ENCODE measurements around the gene PTPRF. TPM values are rescaled to one million over a fixed set of nuclear protein-coding genes. Genes with fewer than 3 reads are reported as not detected.

PTPRF gene
- total RNA-seq, 2 donors from 2014 or later = 6.3 to 30.7 TPM

- Mint-ChIP-seq H3K9me3 (no peaks in the 10 kb centered on the region), H3K4me3 (no peak overlapping the region), H3K36me3 (ENCODE audit: low read depth) (no peaks in the 10 kb centered on the region), H3K27me3 (no peaks in the 10 kb centered on the region), H3K4me1 (peaks cover 9% of the 10 kb centered on the region), H3K27ac (peak overlapping the region; percentile 39)
- no peak for ATAC-seq (replicated peaks)
Observed at GRCh38 chr1:43583058-43583457, 52.4 kb downstream of the PTPRF start.

GRCh38 chr1:43584204-43584603 is 53.5 kb downstream of the PTPRF start:
- no peak overlapping the region for H3K27ac Mint-ChIP-seq
- H3K27me3 Mint-ChIP-seq = no peaks in the 10 kb centered on the region
- no peak for ATAC-seq (replicated peaks)
- no peaks in the 10 kb centered on the region for H3K9me3 Mint-ChIP-seq
- peaks cover 9% of the 10 kb centered on the region for H3K4me1 Mint-ChIP-seq
- H3K36me3 Mint-ChIP-seq (ENCODE audit: low read depth) = no peaks in the 10 kb centered on the region
- H3K4me3 Mint-ChIP-seq = no peak overlapping the region

DNA sequence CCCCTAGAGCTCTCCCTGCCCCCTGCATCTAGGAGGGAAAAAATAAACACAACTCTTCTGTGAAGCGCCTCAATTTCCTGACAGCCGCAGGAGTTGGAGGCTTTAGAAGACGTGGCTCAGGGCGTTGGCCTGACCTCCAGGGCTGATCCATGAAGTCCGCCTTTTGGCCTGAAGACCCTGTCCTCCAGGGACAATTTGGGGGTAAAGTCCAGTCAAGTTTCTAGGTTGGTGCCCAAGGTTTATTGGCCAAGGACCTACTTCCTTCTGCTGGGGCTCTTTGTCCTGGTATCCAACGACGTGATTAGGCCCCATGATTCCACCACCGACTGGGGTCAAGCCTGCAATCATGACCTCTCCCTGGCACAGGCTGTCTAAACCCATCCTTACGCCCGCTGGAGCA is 54.9 kb downstream of the PTPRF start:
- Mint-ChIP-seq H3K36me3 (ENCODE audit: low read depth) (no peaks in the 10 kb centered on the region), H3K4me3 (no peak overlapping the region), H3K4me1 (peaks cover 9% of the 10 kb centered on the region), H3K27ac (no peak overlapping the region), H3K9me3 (no peaks in the 10 kb centered on the region), H3K27me3 (no peaks in the 10 kb centered on the region)
- ATAC-seq (replicated peaks) = no peak

DNA sequence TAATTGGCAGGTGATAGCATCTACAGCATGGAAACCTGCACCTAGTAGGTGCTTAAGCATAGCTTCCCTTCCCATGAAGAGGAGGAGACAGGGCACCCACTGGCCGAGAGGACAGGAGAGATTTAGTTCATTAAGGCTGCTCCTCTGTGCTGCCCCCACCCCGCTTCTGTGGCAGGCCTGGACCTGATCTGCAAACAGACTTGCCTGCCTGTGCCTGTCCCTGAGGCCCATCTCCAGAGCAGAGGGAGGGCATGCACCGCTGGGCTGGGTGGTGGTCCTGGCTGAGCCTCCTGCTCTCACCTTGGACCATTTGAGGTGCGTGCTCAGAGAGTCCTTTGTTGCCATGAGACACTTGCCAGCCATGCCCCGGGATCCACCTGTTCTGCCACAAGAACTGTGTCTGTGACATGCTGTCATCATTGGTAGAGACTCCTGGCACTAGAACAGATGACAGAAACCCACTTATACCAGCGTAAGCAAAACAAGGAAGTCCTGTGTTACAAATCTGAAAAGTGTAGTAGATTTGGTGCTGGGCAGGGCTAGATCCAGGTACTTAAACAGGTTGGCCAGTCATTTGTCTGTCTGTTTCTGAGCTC is 55.6 kb downstream of the PTPRF start:
- no peaks in the 10 kb centered on the region for H3K9me3 Mint-ChIP-seq
- H3K36me3 Mint-ChIP-seq (ENCODE audit: low read depth) = no peaks in the 10 kb centered on the region
- H3K27ac Mint-ChIP-seq = peak overlapping the region; percentile 3
- no peak overlapping the region for H3K4me3 Mint-ChIP-seq
- H3K27me3 Mint-ChIP-seq = no peaks in the 10 kb centered on the region
- no peak for ATAC-seq (replicated peaks)
- H3K4me1 Mint-ChIP-seq = peaks cover 9% of the 10 kb centered on the region

GRCh38 chr1:43587001-43587400 is 56.3 kb downstream of the PTPRF start:
- Mint-ChIP-seq H3K4me3 (no peak overlapping the region), H3K36me3 (ENCODE audit: low read depth) (no peaks in the 10 kb centered on the region), H3K4me1 (peaks cover 7% of the 10 kb centered on the region), H3K9me3 (no peaks in the 10 kb centered on the region), H3K27me3 (no peaks in the 10 kb centered on the region), H3K27ac (peak overlapping the region; percentile 3)
- ATAC-seq (replicated peaks) = no peak

GRCh38 chr1:43587594-43587993 is 56.9 kb downstream of the PTPRF start:
- H3K36me3 Mint-ChIP-seq (ENCODE audit: low read depth) = no peaks in the 10 kb centered on the region
- no peak overlapping the region for H3K27ac Mint-ChIP-seq
- ATAC-seq (replicated peaks) = no peak
- no peaks in the 10 kb centered on the region for H3K27me3 Mint-ChIP-seq
- H3K9me3 Mint-ChIP-seq = no peaks in the 10 kb centered on the region
- H3K4me3 Mint-ChIP-seq = no peak overlapping the region
- peaks cover 4% of the 10 kb centered on the region for H3K4me1 Mint-ChIP-seq

GRCh38 chr1:43588592-43588991 is 57.9 kb downstream of the PTPRF start:
- Mint-ChIP-seq H3K27ac (no peak overlapping the region), H3K9me3 (no peaks in the 10 kb centered on the region), H3K4me3 (no peak overlapping the region), H3K27me3 (no peaks in the 10 kb centered on the region), H3K36me3 (ENCODE audit: low read depth) (no peaks in the 10 kb centered on the region), H3K4me1 (no peaks in the 10 kb centered on the region)
- ATAC-seq (replicated peaks) = no peak

DNA sequence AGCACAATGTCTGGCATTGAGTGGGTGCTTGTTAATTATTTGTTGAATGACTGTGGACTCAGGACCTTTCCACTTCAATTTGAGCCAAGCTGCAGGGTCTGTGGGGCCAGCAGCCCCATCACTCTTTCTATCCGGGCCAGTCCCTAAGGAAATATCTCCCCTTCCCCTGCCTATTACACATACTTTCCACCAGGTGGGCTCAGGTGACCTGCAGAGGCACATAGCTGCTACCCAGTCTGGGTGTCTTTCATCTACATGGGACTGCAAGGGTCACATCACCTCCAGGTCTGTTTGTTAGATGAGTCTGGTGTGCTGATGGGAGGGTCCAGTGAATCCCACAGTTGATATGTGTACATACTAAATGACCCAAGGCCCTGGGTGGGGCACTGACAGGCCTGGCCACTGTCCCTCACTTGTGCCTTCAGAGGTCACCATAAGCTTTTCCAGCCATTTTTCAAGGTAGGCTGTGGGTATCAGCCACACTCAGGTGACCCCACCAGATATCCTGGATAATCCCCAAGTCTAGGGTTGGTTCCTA is 59.8 kb downstream of the PTPRF start:
- Mint-ChIP-seq H3K27ac (peak overlapping the region; percentile 30), H3K4me3 (no peak overlapping the region), H3K27me3 (no peaks in the 10 kb centered on the region), H3K36me3 (ENCODE audit: low read depth) (no peaks in the 10 kb centered on the region), H3K4me1 (no peaks in the 10 kb centered on the region), H3K9me3 (no peaks in the 10 kb centered on the region)
- no peak for ATAC-seq (replicated peaks)

GRCh38 chr1:43591181-43591580 is 60.5 kb downstream of the PTPRF start:
- Mint-ChIP-seq H3K27me3 (no peaks in the 10 kb centered on the region), H3K9me3 (no peaks in the 10 kb centered on the region), H3K27ac (no peak overlapping the region), H3K4me3 (no peak overlapping the region), H3K4me1 (no peaks in the 10 kb centered on the region), H3K36me3 (ENCODE audit: low read depth) (no peaks in the 10 kb centered on the region)
- ATAC-seq (replicated peaks) = no peak

GRCh38 chr1:43592051-43592665 is 61.5 kb downstream of the PTPRF start:
- Mint-ChIP-seq H3K4me3 (no peak overlapping the region), H3K9me3 (no peaks in the 10 kb centered on the region), H3K27me3 (no peaks in the 10 kb centered on the region), H3K36me3 (ENCODE audit: low read depth) (no peaks in the 10 kb centered on the region), H3K27ac (no peak overlapping the region), H3K4me1 (no peaks in the 10 kb centered on the region)
- ATAC-seq (replicated peaks) = no peak

DNA sequence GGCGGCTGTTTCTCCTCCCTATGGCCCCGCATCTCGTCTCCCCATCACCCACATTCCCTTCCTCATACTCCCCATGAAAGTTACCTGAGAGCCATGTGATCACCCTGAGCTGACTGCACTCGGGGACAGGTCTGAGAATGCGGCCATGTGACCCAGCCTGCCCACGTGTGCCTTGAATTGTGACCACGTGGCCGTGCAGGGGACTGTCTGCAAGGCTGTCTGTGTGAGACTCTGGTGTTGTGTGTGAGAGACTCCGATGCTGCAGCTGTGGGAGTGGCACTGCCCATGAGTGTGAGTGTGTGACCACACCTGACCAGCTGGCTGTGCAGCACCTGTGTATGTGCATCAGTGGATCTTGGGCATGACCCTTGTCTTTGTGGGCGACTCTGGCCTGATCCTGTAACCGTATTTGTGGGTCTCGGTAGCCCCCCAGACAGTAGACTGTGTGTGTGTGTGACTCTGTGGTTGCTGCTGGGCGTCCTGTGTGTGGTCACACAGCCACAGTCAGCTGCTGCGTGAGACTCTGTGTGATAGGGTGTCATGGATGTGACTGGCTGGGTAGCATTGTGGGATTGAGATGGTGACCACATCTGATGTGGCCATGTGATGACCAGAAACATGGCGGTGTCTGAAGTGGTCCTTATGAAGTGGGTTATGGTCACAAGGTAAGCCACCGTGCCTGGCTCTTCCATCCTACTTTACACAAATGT is 62.4 kb downstream of the PTPRF start:
- no peaks in the 10 kb centered on the region for H3K27me3 Mint-ChIP-seq
- no peak overlapping the region for H3K27ac Mint-ChIP-seq
- H3K4me1 Mint-ChIP-seq = no peaks in the 10 kb centered on the region
- no peaks in the 10 kb centered on the region for H3K36me3 Mint-ChIP-seq (ENCODE audit: low read depth)
- H3K9me3 Mint-ChIP-seq = no peaks in the 10 kb centered on the region
- no peak overlapping the region for H3K4me3 Mint-ChIP-seq
- no peak for ATAC-seq (replicated peaks)

DNA sequence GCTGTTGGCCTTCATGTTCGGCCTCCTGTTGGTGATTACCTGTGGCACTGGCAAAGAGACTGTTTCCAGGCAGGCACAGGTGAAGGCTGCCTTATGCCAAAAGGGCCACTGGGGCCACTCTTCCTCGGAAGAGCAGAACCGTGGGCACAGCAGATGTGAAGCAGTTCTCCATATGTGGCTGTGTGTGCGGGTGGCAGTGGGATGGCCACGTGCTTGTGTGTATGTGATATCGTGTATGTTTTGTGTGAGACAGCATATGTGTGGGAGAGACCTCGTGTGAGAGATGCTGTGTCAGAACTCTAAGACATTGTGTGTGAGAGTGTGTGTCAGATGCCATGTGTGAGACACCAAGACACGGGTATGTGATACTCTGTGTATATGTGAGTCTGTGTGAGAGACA is 65.9 kb downstream of the PTPRF start:
- Mint-ChIP-seq H3K4me3 (no peak overlapping the region), H3K27ac (no peak overlapping the region), H3K36me3 (ENCODE audit: low read depth) (no peaks in the 10 kb centered on the region), H3K4me1 (peaks cover 4% of the 10 kb centered on the region), H3K27me3 (no peaks in the 10 kb centered on the region), H3K9me3 (no peaks in the 10 kb centered on the region)
- peak; percentile 22 for ATAC-seq (replicated peaks)

GRCh38 chr1:43597028-43597427 is 66.3 kb downstream of the PTPRF start:
- peak; percentile 23 for ATAC-seq (replicated peaks)
- no peaks in the 10 kb centered on the region for H3K27me3 Mint-ChIP-seq
- no peak overlapping the region for H3K4me3 Mint-ChIP-seq
- no peaks in the 10 kb centered on the region for H3K9me3 Mint-ChIP-seq
- H3K36me3 Mint-ChIP-seq (ENCODE audit: low read depth) = no peaks in the 10 kb centered on the region
- no peak overlapping the region for H3K27ac Mint-ChIP-seq
- H3K4me1 Mint-ChIP-seq = peaks cover 4% of the 10 kb centered on the region

DNA sequence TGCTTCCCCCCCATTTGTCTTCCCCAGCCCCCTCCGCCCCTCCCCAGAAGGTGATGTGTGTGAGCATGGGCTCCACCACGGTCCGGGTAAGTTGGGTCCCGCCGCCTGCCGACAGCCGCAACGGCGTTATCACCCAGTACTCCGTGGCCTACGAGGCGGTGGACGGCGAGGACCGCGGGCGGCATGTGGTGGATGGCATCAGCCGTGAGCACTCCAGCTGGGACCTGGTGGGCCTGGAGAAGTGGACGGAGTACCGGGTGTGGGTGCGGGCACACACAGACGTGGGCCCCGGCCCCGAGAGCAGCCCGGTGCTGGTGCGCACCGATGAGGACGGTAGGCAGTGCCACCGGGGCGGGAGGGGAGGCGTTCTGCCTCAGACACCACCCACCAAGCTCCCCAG is 67.0 kb downstream of the PTPRF start:
- Mint-ChIP-seq H3K27me3 (no peaks in the 10 kb centered on the region), H3K4me1 (peaks cover 4% of the 10 kb centered on the region), H3K36me3 (ENCODE audit: low read depth) (no peaks in the 10 kb centered on the region), H3K4me3 (no peak overlapping the region), H3K27ac (no peak overlapping the region), H3K9me3 (no peaks in the 10 kb centered on the region)
- ATAC-seq (replicated peaks) = no peak

- H3K36me3 Mint-ChIP-seq (ENCODE audit: low read depth) = no peaks in the 10 kb centered on the region
- no peak overlapping the region for H3K27ac Mint-ChIP-seq
- no peak for ATAC-seq (replicated peaks)
- peaks cover 4% of the 10 kb centered on the region for H3K4me1 Mint-ChIP-seq
- no peak overlapping the region for H3K4me3 Mint-ChIP-seq
- no peaks in the 10 kb centered on the region for H3K27me3 Mint-ChIP-seq
- H3K9me3 Mint-ChIP-seq = no peaks in the 10 kb centered on the region
Observed at GRCh38 chr1:43598622-43599021, 67.9 kb downstream of the PTPRF start.
